Epithelial cell of proximal tubule (primary cell): ENCODE results near the gene MAGIX. TPM values are rescaled to one million over a fixed set of nuclear protein-coding genes. Genes with fewer than 3 reads are reported as not detected.

Source experiments
- DNase-seq: peaks from one replicate; pipeline ENCODE4 v3.0.0-alpha.2; 2011; ENCODE audit warnings: low read depth
- H3K4me3 ChIP-seq: 2 replicates; pipeline ENCODE4 v1.5.1; 2011; ENCODE audit warnings: low read depth, mild to moderate bottlenecking, low read length
- CTCF ChIP-seq: conservative IDR thresholded peaks from 2 replicates; pipeline ENCODE4 v1.5.1; 2012; ENCODE audit warnings: low read depth, mild to moderate bottlenecking, low read length
- total RNA-seq: library from RNA; depleted of rRNA; stranded (reverse); fragments of >200 nt; gene quantifications from 2 replicates; pipeline ENCODE4 v1.2.3, GENCODE V29; 2015

Gene MAGIX
- total RNA-seq, 1 donor from 2014 or later, result 9.6 TPM

- peak; percentile 3 for DNase-seq
- peak; percentile 72 for TF ChIP-seq CTCF
- no peak overlapping the region for H3K4me3 ChIP-seq
Observed at GRCh38 chrX:49192722-49193328, 30.3 kb downstream of the MAGIX start.

- H3K4me3 ChIP-seq, result no peak overlapping the region
- no peak for TF ChIP-seq CTCF
- no peak for DNase-seq
Observed at GRCh38 chrX:49193542-49193964, 31.0 kb downstream of the MAGIX start.

- no peak for TF ChIP-seq CTCF
- H3K4me3 ChIP-seq, result no peak overlapping the region
Observed at GRCh38 chrX:49197543-49198087, 35.1 kb downstream of the MAGIX start.

GRCh38 chrX:49198540-49199314, 36.2 kb downstream of the MAGIX start:
- TF ChIP-seq CTCF, result no peak
- no peak for DNase-seq
- no peak overlapping the region for H3K4me3 ChIP-seq

More at GRCh38 chrX:49197543-49198087, 35.1 kb downstream of the MAGIX start:
- DNase-seq, result no peak

- no peak for TF ChIP-seq CTCF
- no peak for DNase-seq
Observed at GRCh38 chrX:49199315-49199595, 36.7 kb downstream of the MAGIX start.

GRCh38 chrX:49199906-49200771, 37.6 kb downstream of the MAGIX start, which contains the start of gene SYP:
TSS of gene SYP (minus strand) at chrX:49200193. CDS start at chrX:49200186, 7 bp downstream.
- DNase-seq, result peak; percentile 7
- H3K4me3 ChIP-seq, result peak within 1 kb of the TSS; percentile 44
- TF ChIP-seq CTCF, result no peak

More at GRCh38 chrX:49199315-49199595, 36.7 kb downstream of the MAGIX start:
- no peak overlapping the region for H3K4me3 ChIP-seq
